ENCODE results near the gene NT5C3A.
A peak's percentile ranks its signal among the peaks of the same experiment; 100 is the strongest.

The NT5C3A gene

DNA sequence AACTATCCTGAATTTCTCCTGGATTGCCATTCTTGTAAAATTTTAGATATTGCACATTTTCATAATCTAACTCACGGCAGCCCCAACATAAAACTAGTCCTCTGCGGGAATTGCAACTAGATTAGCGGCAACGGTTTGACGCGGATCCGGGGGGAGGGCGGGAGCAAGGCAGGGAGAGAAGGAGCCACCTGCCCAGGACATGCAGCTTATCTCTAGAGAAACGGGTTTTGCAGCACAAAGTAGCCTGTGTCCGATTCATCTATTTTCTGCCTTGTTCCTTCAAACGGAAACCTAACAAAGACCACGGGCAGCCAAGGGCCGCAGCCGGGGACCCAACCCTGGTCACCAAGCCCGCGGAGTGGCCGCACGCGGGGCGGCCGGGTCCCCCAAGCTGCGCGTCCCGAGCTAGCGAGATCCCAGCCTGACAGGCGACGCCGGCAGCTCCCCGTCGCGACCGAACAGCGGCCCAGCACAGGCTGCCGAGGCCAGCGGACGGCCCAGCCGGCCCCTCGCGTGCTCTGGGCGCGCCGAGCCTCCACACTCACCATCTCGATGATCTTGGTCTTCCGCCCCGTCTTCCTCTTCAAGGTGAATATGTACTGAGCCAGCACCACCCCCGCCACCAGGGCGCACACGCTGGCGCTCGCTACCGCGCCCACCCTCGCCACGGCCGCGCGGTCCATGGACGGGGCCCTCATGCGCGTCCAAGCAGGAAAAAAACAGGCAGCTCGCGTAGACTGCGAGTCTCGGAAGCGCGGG lies at the start of gene NT5C3A:
Gene NT5C3A (minus strand): TSS at position 754 of the 759 bp plus-strand sequence. CDS start 71 bp downstream, at position 683.
- H3K9me3 ChIP-seq (ENCODE audit: control insufficient read depth in 2 of 2, low read length in 2 of 2), result no peaks in the 10 kb centered on the region
- H3K4me3 ChIP-seq (ENCODE audit: low read length in 2 of 2), result peak within 1 kb of the TSS; percentile 85 to 93
- peak within 1 kb of the TSS; percentile 83 for H3K27ac ChIP-seq (ENCODE audit: low read length)
- no peaks in the 10 kb centered on the region for H3K27me3 ChIP-seq (ENCODE audit: control insufficient read depth in 1 of 2, insufficient read depth in 2 of 2, low read length in 2 of 2)
- peaks cover 3% of the 10 kb centered on the region for H3K4me1 ChIP-seq (ENCODE audit: control insufficient read depth, insufficient read depth, low read length)
- H3K9ac ChIP-seq (ENCODE audit: low read length in 2 of 2), result peak within 1 kb of the TSS; percentile 85 to 88
- H3K36me3 ChIP-seq (ENCODE audit: control insufficient read depth in 2 of 2, insufficient read depth in 2 of 2, low read length in 2 of 2), result no peaks in the 10 kb centered on the region

- Histone ChIP-seq H3K36me3 (ENCODE audit: control insufficient read depth in 2 of 2, insufficient read depth in 2 of 2, low read length in 2 of 2) (no peaks in the 10 kb centered on the region), H3K4me3 (ENCODE audit: low read length in 2 of 2) (no peak overlapping the region), H3K9ac (ENCODE audit: low read length in 2 of 2) (no peak overlapping the region), H3K27me3 (ENCODE audit: control insufficient read depth in 1 of 2, insufficient read depth in 2 of 2, low read length in 2 of 2) (no peaks in the 10 kb centered on the region), H3K27ac (ENCODE audit: low read length) (no peak overlapping the region), H3K9me3 (ENCODE audit: control insufficient read depth in 2 of 2, low read length in 2 of 2) (no peaks in the 10 kb centered on the region), H3K4me1 (ENCODE audit: control insufficient read depth, insufficient read depth, low read length) (peaks cover 17% of the 10 kb centered on the region)
Observed at GRCh38 chr7:33111614-33112013, 49.0 kb upstream of the NT5C3A start.

DNA sequence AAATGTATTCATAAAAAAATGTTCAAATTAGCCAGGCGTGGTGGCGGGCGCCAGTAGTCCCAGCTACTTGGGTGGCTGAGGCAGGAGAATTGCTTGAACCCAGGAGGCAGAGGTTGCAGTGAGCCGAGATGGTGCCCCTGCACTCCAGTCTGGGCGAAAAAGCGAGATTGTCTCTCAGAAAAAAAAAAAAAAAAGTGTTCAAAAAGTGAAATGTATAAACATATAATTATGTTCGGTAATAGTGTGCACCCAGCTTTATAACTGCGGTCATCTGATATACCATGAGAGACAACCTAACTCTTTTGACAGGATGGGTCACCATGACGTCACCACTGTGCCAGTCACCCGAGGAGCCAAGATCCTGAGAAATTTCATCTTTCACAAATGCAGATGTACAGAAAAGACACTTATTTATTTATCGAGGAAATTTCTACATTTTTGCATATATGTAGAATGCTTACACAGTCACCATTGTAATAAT lies 47.2 kb upstream of the NT5C3A start:
- H3K36me3 ChIP-seq (ENCODE audit: control insufficient read depth in 2 of 2, insufficient read depth in 2 of 2, low read length in 2 of 2), result no peaks in the 10 kb centered on the region
- H3K4me3 ChIP-seq (ENCODE audit: low read length in 2 of 2), result peak overlapping the region; percentile 61 to 71
- H3K27me3 ChIP-seq (ENCODE audit: control insufficient read depth in 1 of 2, insufficient read depth in 2 of 2, low read length in 2 of 2), result no peaks in the 10 kb centered on the region
- peaks cover 20% of the 10 kb centered on the region for H3K4me1 ChIP-seq (ENCODE audit: control insufficient read depth, insufficient read depth, low read length)
- no peaks in the 10 kb centered on the region for H3K9me3 ChIP-seq (ENCODE audit: control insufficient read depth in 2 of 2, low read length in 2 of 2)
- no peak overlapping the region for H3K9ac ChIP-seq (ENCODE audit: low read length in 2 of 2)
- no peak overlapping the region for H3K27ac ChIP-seq (ENCODE audit: low read length)

DNA sequence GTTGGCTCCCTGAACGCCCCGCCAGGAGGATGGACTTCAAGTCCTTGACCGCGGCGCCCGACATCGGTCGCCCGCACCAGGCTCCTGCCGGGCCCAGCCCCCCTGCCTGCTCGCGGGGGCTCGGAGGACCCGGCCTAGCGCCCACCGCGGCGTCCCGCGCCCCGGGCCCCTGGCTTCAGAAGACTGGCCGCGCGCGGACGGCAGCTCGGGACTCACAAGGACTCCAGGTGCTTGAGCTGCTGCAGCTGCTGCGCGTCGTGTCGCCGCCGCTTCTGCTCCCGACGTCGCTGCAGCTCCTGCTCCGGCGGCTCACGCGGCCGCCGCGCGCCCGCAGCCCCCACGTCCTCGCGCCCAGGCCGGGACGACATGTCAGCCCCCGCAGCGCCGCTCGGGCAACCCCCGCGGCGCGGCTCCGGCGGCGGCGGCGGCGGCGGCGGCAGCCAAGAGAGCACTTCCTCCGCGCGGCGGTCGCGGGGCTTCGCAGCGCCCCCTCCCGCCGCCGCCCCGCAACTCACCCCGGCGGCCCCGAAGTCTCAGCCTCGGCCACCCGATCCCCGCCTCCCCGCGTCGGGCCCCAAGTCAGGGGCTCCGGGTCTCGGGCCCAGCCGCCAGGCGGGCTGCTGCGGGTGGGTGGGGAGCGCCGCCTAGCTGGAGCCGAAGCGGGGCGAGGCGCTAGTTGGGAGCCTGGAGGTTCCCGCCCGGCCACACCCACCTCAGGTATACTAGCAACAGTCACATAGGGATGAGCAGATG lies 46.6 kb upstream of the NT5C3A start, which contains the start of gene RP9:
Gene RP9 (minus strand): TSS at position 400 of the 753 bp plus-strand sequence. CDS start 32 bp downstream, at position 368.
- Histone ChIP-seq H3K9ac (ENCODE audit: low read length in 2 of 2) (peak within 1 kb of the TSS; percentile 76 to 80), H3K27me3 (ENCODE audit: control insufficient read depth in 1 of 2, insufficient read depth in 2 of 2, low read length in 2 of 2) (no peaks in the 10 kb centered on the region), H3K9me3 (ENCODE audit: control insufficient read depth in 2 of 2, low read length in 2 of 2) (no peaks in the 10 kb centered on the region), H3K36me3 (ENCODE audit: control insufficient read depth in 2 of 2, insufficient read depth in 2 of 2, low read length in 2 of 2) (no peaks in the 10 kb centered on the region), H3K4me1 (ENCODE audit: control insufficient read depth, insufficient read depth, low read length) (peaks cover 20% of the 10 kb centered on the region), H3K27ac (ENCODE audit: low read length) (peak within 1 kb of the TSS; percentile 18), H3K4me3 (ENCODE audit: low read length in 2 of 2) (peak within 1 kb of the TSS; percentile 78 to 85)

- H3K27me3 ChIP-seq (ENCODE audit: control insufficient read depth in 1 of 2, insufficient read depth in 2 of 2, low read length in 2 of 2), result no peaks in the 10 kb centered on the region
- peak overlapping the region; percentile 18 for H3K27ac ChIP-seq (ENCODE audit: low read length)
- no peaks in the 10 kb centered on the region for H3K9me3 ChIP-seq (ENCODE audit: control insufficient read depth in 2 of 2, low read length in 2 of 2)
- H3K9ac ChIP-seq (ENCODE audit: low read length in 2 of 2), result peak overlapping the region; percentile 76 to 80
- H3K4me1 ChIP-seq (ENCODE audit: control insufficient read depth, insufficient read depth, low read length), result peaks cover 20% of the 10 kb centered on the region
- peak overlapping the region; percentile 78 to 85 for H3K4me3 ChIP-seq (ENCODE audit: low read length in 2 of 2)
- peaks cover 0 to 2% of the 10 kb centered on the region in 2 donors for H3K36me3 ChIP-seq (ENCODE audit: control insufficient read depth in 2 of 2, insufficient read depth in 2 of 2, low read length in 2 of 2)
Observed at GRCh38 chr7:33108554-33109004, 46.0 kb upstream of the NT5C3A start.

DNA sequence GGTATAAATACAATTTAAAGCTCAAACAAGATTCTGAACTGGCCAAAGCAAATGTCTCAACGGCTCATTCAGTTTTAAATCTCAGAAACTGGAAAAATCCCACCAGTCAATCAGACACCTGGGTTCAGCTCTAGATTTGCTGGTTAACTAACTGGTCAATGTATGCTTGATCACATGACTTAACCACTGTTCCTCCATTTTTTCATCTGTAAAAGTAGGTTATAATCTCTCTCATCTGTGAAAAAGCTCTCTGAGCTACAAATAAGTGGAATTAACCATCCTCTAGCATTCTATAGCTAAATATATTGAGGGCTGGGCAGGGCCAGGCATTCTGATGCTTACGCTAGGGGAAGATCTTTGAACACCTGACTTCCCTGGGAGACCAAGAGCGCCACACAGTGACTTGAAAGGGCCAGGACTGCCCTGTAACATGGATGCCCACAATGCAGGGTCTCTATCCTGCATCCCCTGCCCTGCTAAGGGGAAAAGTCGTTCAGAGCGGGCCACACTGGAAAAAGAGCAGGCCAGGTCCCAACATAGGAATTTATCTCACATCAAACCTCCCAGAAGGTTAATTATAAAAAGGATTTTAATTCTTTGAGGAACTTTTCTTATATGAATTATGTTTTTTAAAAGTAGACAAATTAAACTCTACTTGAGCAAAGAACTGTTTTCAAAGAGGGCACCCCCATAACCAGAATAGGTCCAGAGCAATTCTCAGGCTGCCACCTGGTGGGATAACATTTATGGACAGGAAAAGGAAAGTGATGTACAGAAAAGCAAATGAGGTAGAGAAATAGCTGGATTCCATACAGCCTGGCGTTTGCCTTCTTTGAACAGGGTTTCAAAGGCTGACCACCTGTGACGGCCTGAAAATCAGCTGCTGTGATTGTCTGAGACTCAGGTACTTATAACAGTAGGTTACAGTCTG lies 44.8 kb upstream of the NT5C3A start:
- Histone ChIP-seq H3K9me3 (ENCODE audit: control insufficient read depth in 2 of 2, low read length in 2 of 2) (no peaks in the 10 kb centered on the region), H3K9ac (ENCODE audit: low read length in 2 of 2) (peak overlapping the region; percentile 62 to 80), H3K36me3 (ENCODE audit: control insufficient read depth in 2 of 2, insufficient read depth in 2 of 2, low read length in 2 of 2) (peaks cover 10 to 13% of the 10 kb centered on the region in 2 donors), H3K4me3 (ENCODE audit: low read length in 2 of 2) (peak overlapping the region; percentile 78 to 85), H3K27me3 (ENCODE audit: control insufficient read depth in 1 of 2, insufficient read depth in 2 of 2, low read length in 2 of 2) (no peaks in the 10 kb centered on the region), H3K4me1 (ENCODE audit: control insufficient read depth, insufficient read depth, low read length) (peaks cover 20% of the 10 kb centered on the region), H3K27ac (ENCODE audit: low read length) (no peak overlapping the region)

GRCh38 chr7:33101906-33102305 lies 39.3 kb upstream of the NT5C3A start:
- Histone ChIP-seq H3K4me3 (ENCODE audit: low read length in 2 of 2) (no peak overlapping the region), H3K27ac (ENCODE audit: low read length) (no peak overlapping the region), H3K9me3 (ENCODE audit: control insufficient read depth in 2 of 2, low read length in 2 of 2) (no peaks in the 10 kb centered on the region), H3K36me3 (ENCODE audit: control insufficient read depth in 2 of 2, insufficient read depth in 2 of 2, low read length in 2 of 2) (peaks cover 30 to 39% of the 10 kb centered on the region in 2 donors), H3K9ac (ENCODE audit: low read length in 2 of 2) (no peak overlapping the region), H3K27me3 (ENCODE audit: control insufficient read depth in 1 of 2, insufficient read depth in 2 of 2, low read length in 2 of 2) (no peaks in the 10 kb centered on the region), H3K4me1 (ENCODE audit: control insufficient read depth, insufficient read depth, low read length) (peaks cover 5% of the 10 kb centered on the region)

GRCh38 chr7:33100770-33101169 lies 38.2 kb upstream of the NT5C3A start:
- Histone ChIP-seq H3K36me3 (ENCODE audit: control insufficient read depth in 2 of 2, insufficient read depth in 2 of 2, low read length in 2 of 2) (peaks cover 37 to 49% of the 10 kb centered on the region in 2 donors), H3K9me3 (ENCODE audit: control insufficient read depth in 2 of 2, low read length in 2 of 2) (no peaks in the 10 kb centered on the region)

DNA sequence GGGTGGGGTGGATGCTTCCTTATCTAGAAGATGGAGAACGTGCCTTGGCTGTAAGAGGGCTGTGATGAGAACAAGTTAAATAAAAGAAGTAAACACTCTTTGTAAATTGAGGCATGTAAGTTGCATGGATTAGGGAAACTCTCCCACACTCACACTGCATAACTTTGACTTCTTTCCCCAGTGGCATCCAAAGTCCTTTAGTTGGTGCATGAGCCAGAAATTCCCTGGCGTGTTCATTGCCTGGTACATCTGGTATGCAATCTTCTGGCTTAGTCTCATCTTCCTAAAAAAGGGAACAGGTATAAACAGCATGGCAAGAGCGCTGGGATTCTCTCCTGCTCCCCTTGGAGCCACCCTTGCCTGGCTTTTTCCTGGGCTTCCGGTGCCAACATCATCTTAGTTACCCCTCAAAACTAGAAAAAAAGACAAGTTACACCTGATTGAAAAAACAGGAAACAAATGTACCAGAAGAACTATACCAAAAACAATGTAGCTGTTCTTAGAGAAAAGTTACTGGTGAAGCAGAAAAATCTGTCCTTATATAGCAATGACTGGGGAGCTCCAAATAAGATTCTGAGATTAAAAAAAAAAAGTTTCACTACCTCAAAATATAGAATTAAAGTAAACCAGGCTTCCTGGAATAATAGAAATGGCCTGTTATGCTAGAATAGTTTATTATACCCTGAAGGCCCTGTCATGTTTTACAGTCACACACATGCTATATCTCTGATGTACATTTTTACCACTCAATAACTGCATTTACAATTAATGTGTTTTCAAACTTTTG lies 36.8 kb upstream of the NT5C3A start:
- Histone ChIP-seq H3K9me3 (ENCODE audit: control insufficient read depth in 2 of 2, low read length in 2 of 2) (no peaks in the 10 kb centered on the region), H3K4me1 (ENCODE audit: control insufficient read depth, insufficient read depth, low read length) (no peaks in the 10 kb centered on the region), H3K27ac (ENCODE audit: low read length) (no peak overlapping the region), H3K4me3 (ENCODE audit: low read length in 2 of 2) (no peak overlapping the region), H3K9ac (ENCODE audit: low read length in 2 of 2) (no peak overlapping the region), H3K36me3 (ENCODE audit: control insufficient read depth in 2 of 2, insufficient read depth in 2 of 2, low read length in 2 of 2) (peaks cover 43 to 52% of the 10 kb centered on the region in 2 donors), H3K27me3 (ENCODE audit: control insufficient read depth in 1 of 2, insufficient read depth in 2 of 2, low read length in 2 of 2) (no peaks in the 10 kb centered on the region)

More at GRCh38 chr7:33100770-33101169, 38.2 kb upstream of the NT5C3A start:
- no peaks in the 10 kb centered on the region for H3K27me3 ChIP-seq (ENCODE audit: control insufficient read depth in 1 of 2, insufficient read depth in 2 of 2, low read length in 2 of 2)
- no peak overlapping the region for H3K27ac ChIP-seq (ENCODE audit: low read length)
- H3K9ac ChIP-seq (ENCODE audit: low read length in 2 of 2), result no peak overlapping the region
- no peak overlapping the region for H3K4me3 ChIP-seq (ENCODE audit: low read length in 2 of 2)
- H3K4me1 ChIP-seq (ENCODE audit: control insufficient read depth, insufficient read depth, low read length), result no peaks in the 10 kb centered on the region

All from stomach smooth muscle (tissue), 2 donors.